Common myeloid progenitor, CD34-positive (primary cell): ENCODE results near the gene DENND4A.
"Not testable (repeated sequence)": the region's sequence is repeated elsewhere in the genome, so short reads cannot be mapped to it uniquely, and the experiment has no call there.

Experiments
- CTCF ChIA-PET: fragments of 350-600 bp; sonication (Branson Sonifier 250); formaldehyde crosslinking; loops from one replicate; lab custom pipeline; 2021; ENCODE audit warnings: antibody characterized with exemption; lab: Charles Lee
- POLR2A ChIA-PET: fragments of 350-600 bp; sonication (Branson Sonifier 250); formaldehyde crosslinking; loops from one replicate; lab custom pipeline; 2021; ENCODE audit warnings: antibody characterized with exemption; lab: Charles Lee
- DNase-seq, 3 donors: peaks; one replicate each; pipeline versions ENCODE4 v3.0.0 to v3.0.0-alpha.2; 2013
- H3K27ac ChIP-seq, 2 experiments: 1 replicate in 1 of 2; 2 replicates in 1 of 2; pipeline ENCODE4 v1.7.0; 2013; ENCODE audit warnings: inconsistent platforms in 2 of 2, low read length in 2 of 2, mild to moderate bottlenecking in 2 of 2, low read depth in 1 of 2, moderate library complexity in 1 of 2; ENCODE audit not compliant: severe bottlenecking in 2 of 2, insufficient read depth in 1 of 2, poor library complexity in 1 of 2
- H3K27me3 ChIP-seq, 5 experiments: replicated peaks in 2 of 5; 1 replicate in 3 of 5; 2 replicates in 2 of 5; pipeline versions ENCODE4 v1.6.1 to v1.7.0; 2013; ENCODE audit warnings: low read length in 4 of 5, mild to moderate bottlenecking in 2 of 5, moderate library complexity in 2 of 5, inconsistent platforms in 1 of 5; ENCODE audit not compliant: insufficient read depth in 5 of 5, control insufficient read depth in 4 of 5
- H3K36me3 ChIP-seq, 4 experiments: 1 replicate in 2 of 4; 2 replicates in 2 of 4; pipeline versions ENCODE4 v1.6.1 to v1.7.0; 2013; ENCODE audit warnings: low read length in 3 of 4, control low read depth in 1 of 4, mild to moderate bottlenecking in 1 of 4; ENCODE audit not compliant: control insufficient read depth in 4 of 4, insufficient read depth in 4 of 4
- H3K4me1 ChIP-seq, 4 experiments: 1 replicate in 3 of 4; 2 replicates in 1 of 4; pipeline versions ENCODE4 v1.6.1 to v1.7.1; 2013; ENCODE audit warnings: low read length in 3 of 4, mild to moderate bottlenecking in 3 of 4, control low read depth in 1 of 4, inconsistent platforms in 1 of 4, moderate library complexity in 1 of 4; ENCODE audit not compliant: control insufficient read depth in 4 of 4, insufficient read depth in 4 of 4; ENCODE audit errors: control extremely low read depth in 1 of 4
- H3K4me3 ChIP-seq, 7 experiments: 1 replicate in 4 of 7; 2 replicates in 3 of 7; pipeline versions ENCODE4 v1.5.1 to v1.7.0; 2013; ENCODE audit warnings: mild to moderate bottlenecking in 7 of 7, low read length in 6 of 7, moderate library complexity in 6 of 7, inconsistent platforms in 2 of 7, low read depth in 2 of 7, control low read depth in 1 of 7; ENCODE audit not compliant: insufficient read depth in 4 of 7, control insufficient read depth in 1 of 7; ENCODE audit errors: extremely low read depth in 1 of 7
- H3K9me3 ChIP-seq, 5 experiments: 1 replicate in 4 of 5; 2 replicates in 1 of 5; pipeline versions ENCODE4 v1.6.1 to v1.7.1; 2013; ENCODE audit warnings: low read length in 4 of 5, mild to moderate bottlenecking in 2 of 5, inconsistent platforms in 1 of 5, low read depth in 1 of 5, moderate library complexity in 1 of 5; ENCODE audit not compliant: control insufficient read depth in 4 of 5, insufficient read depth in 2 of 5; ENCODE audit errors: control extremely low read depth in 1 of 5
- WGBS: methylation state at CpG from one replicate; pipeline ENCODE4 v1.1.5; 2013; ENCODE audit not compliant: insufficient coverage; 5-methylcytosine and 5-hydroxymethylcytosine counted together

DENND4A gene

DNA sequence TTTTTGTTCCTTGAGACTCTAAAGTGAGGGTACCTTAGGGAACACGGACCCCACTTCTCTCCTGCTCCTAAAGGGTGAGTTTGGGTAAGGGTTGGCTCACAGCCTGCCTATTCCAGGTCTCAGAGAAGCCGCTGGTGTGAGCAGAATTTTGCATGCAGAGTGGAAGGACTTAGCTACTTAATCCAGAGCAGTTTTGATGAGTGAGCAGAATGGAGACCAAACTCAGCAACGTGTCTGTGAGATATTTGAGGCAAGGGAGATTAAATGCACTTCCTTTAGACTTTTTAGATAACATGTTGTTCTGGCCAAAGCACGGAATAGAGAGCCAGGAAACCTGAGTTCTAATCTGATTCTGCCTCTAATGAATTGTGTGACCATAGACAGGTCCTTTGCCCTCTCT, 165.2 kb downstream of the DENND4A start:
- POLR2A ChIA-PET = no interaction called here
- peaks cover 0 to 20% (median 8%) of the 10 kb centered on the region in 4 experiments for H3K36me3 ChIP-seq
- no peak overlapping the region for H3K4me3 ChIP-seq
- WGBS = 84% methylated on average over 4 of the region's 4 CpGs
- no peaks in the 10 kb centered on the region for H3K9me3 ChIP-seq
- no peaks in the 10 kb centered on the region for H3K27me3 ChIP-seq
- H3K27ac ChIP-seq = no peak overlapping the region
- DNase-seq = no peak
- CTCF ChIA-PET = interaction anchor here (1.4 to 3.9 kb wide), 2 partner anchors 9 to 11 kb away, joined by 5 to 24 read pairs; no protein-coding TSS in a partner anchor
- H3K4me1 ChIP-seq = no peaks in the 10 kb centered on the region

DNA sequence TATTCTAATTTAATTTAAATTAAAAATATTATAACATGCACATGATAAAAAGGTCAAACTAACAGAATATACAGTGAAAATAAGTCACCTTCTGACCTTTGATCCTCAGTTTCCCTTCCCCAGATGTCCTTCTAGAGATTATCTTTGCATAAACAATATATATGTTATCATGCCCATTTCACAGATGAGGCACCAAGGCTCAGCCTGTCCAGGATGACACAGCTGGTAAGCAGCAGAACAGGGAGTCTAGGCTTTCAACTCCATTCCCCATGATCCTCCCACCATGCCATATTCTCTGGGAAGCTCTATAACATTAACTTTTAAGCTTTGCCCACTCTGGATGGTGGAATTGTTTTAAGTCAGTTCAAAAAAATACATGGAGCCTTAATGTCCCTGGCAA, 169.0 kb downstream of the DENND4A start:
- POLR2A ChIA-PET = no interaction called here
- Histone ChIP-seq H3K36me3 (peaks cover 0 to 20% (median 8%) of the 10 kb centered on the region in 4 experiments), H3K27ac (no peak overlapping the region), H3K9me3 (no peaks in the 10 kb centered on the region), H3K4me1 (no peaks in the 10 kb centered on the region), H3K27me3 (no peaks in the 10 kb centered on the region), H3K4me3 (no peak overlapping the region)
- CTCF ChIA-PET = interaction anchor here (0.8 to 1.8 kb wide), 3 partner anchors 8 to 14 kb away, joined by 3 to 6 read pairs (median 4); no protein-coding TSS in a partner anchor
- no peak for DNase-seq

DNA sequence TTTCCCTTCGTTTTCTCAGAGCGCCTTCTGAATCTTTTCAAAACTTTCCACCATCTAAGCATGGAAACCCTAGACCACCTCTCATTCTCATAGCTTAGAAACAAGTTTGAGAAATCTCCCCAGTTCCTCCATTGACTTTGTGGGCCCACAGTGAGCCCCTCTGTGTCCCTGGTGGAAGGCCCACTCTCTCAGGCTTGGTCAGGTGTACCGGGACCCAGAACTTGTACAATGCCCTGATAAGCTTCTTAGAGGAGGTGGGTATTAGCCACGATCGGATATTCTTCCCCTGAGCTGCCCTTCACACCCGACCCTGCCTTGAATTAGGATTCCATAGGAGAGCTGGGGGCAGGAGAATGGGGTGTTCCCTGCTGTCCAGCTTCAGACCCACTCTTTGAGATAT, 170.5 kb downstream of the DENND4A start, which contains the start of gene SLC24A1:
SLC24A1 (plus strand) TSS at position 301 of the 400 bp plus-strand sequence. CDS start 2,143 bp downstream, outside the sequence.
- H3K9me3 ChIP-seq = no peaks in the 10 kb centered on the region
- WGBS = 100% methylated on average over 5 of the region's 6 CpGs
- H3K4me1 ChIP-seq = no peaks in the 10 kb centered on the region
- DNase-seq = no peak
- POLR2A ChIA-PET = no interaction called here
- CTCF ChIA-PET = interaction anchor here (1.1 to 1.7 kb wide), 4 partner anchors 11 to 26 kb away, joined by 3 to 4 read pairs (median 4); partner anchors contain the start of gene INTS14
- peaks cover 0 to 20% (median 8%) of the 10 kb centered on the region in 4 experiments for H3K36me3 ChIP-seq
- H3K27me3 ChIP-seq = no peaks in the 10 kb centered on the region
- H3K27ac ChIP-seq = no peak within 1 kb of the TSS
- H3K4me3 ChIP-seq = no peak within 1 kb of the TSS

DNA sequence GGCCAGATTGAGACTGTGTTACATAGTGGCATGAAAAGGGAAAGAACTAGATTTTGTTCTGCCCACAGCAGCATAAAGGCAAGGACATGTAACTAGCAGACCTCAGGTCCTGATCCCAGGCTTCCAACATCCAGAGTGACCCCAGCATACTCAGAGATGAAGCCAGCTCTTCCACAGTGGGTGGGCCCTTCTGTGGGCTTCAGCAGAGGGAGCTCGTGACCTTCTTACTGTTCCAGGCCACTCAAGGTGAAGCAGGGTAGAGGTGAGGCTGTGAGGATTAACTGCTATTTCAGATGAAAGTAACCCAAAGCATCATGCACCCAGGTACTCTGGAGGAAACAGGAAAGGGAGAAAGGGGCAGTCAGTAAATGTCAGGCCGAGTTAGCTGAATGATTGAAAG, 171.3 kb downstream of the DENND4A start:
- POLR2A ChIA-PET = no interaction called here
- Histone ChIP-seq H3K9me3 (no peaks in the 10 kb centered on the region), H3K4me3 (no peak overlapping the region), H3K27me3 (no peaks in the 10 kb centered on the region), H3K4me1 (no peaks in the 10 kb centered on the region), H3K36me3 (peaks cover 0 to 20% (median 8%) of the 10 kb centered on the region in 4 experiments), H3K27ac (no peak overlapping the region)
- 90% methylated on average over 1 of the region's 2 CpGs for WGBS
- CTCF ChIA-PET = interaction anchor here (1.1 to 1.7 kb wide), 4 partner anchors 10 to 25 kb away, joined by 3 to 4 read pairs (median 4); partner anchors contain the start of gene INTS14
- DNase-seq = no peak

DNA sequence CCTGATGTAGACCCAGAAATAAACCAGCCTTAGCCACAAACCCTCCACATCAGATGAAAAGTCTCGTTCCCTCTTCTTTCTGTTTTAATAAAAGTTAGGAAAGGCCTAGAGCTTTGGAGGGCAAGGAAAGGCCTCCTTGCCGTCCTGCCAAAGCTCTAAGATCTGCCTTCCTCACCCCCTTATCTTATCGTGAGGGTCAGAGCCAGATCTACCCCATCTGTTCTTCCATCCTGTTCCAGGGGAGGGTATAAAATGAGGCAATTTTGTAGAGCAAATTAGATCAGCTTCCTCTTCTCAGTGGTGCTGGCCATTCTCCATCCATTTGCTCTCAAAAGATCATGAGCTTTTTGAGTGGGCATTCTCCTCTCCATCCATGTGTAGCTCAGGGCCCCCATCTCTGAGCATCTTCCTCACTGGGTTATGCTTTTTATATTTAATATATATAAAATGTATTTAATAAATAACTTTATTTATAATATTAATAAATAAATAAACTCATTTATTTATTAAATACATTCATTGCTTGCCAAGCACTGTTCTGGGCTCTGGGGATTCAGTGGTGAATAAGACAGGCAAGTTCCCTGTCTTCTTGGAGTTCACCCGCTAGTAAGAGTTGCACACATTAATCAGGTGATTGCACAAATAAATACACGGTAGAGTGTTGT, 172.3 kb downstream of the DENND4A start:
- whole genome bisulfite sequencing = 60% methylated on average over 1 of the region's 5 CpGs
- Histone ChIP-seq H3K4me1 (no peaks in the 10 kb centered on the region), H3K27ac (no peak overlapping the region), H3K9me3 (no peaks in the 10 kb centered on the region), H3K4me3 (no peak overlapping the region), H3K36me3 (peaks cover 0 to 9% (median 3%) of the 10 kb centered on the region in 4 experiments), H3K27me3 (no peaks in the 10 kb centered on the region)
- POLR2A ChIA-PET = interaction anchor here (1.3 kb wide), 1 partner anchor 9 kb away, joined by 4 read pairs; the partner anchor contains the start of gene INTS14
- CTCF ChIA-PET = no interaction called here
- peak in 2 of 3 donors; percentile 39 to 63 for DNase-seq

DNA sequence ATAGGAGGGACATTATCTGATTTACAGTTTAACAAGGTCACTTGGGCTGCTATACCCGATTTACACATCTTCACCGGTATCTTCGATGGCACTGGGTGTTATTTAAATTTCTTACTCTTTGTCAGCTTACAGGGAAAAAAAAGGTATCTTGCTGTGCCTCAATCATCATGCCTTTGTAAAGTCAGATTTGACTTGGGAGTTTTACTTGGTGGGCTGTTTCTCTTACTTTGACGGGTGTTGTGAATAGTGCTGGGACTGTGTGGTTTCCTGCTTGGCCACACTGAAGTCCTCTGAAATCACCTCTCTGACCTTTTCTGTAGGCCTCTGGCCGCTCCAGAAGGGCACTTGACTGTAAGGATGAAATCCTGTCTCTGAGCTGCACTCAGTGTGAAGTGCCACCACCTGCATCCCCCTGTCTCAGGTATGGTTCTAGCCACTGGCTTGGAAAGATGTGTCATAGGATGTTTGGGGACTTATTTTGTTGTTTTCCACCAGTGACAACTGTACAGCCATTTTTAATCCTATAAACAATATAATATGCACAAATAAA, 173.5 kb downstream of the DENND4A start:
- Histone ChIP-seq H3K9me3 (no peaks in the 10 kb centered on the region), H3K27ac (no peak overlapping the region), H3K36me3 (no peaks in the 10 kb centered on the region), H3K4me1 (peaks cover 0 to 3% (median 0%) of the 10 kb centered on the region in 4 experiments), H3K27me3 (no peaks in the 10 kb centered on the region), H3K4me3 (no peak overlapping the region)
- POLR2A ChIA-PET = interaction anchor here (1.3 kb wide), 1 partner anchor 8 kb away, joined by 4 read pairs; the partner anchor contains the start of gene INTS14
- CTCF ChIA-PET = no interaction called here
- no peak for DNase-seq
- WGBS = 100% methylated on average over 3 of the region's 5 CpGs

DNA sequence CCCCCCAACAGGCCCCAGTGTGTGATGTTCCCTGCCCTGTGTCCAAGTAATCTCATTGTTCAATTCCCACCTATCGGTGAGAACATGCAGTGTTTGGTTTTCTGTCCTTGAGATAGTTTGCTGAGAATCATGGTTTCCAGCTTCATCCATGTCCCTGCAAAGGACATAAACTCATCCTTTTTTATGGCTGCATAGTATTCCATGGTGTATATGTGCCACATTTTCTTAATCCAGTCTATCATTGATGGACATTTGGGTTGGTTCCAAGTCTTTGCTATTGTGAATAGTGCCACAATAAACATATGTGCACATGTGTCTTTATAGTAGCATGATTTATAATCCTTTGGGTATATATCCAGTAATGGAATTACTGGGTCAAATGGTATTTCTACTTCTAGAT, 176.2 kb downstream of the DENND4A start:
- H3K27ac ChIP-seq, H3K4me3 ChIP-seq, CTCF ChIA-PET, DNase-seq, POLR2A ChIA-PET, H3K36me3 ChIP-seq, H3K27me3 ChIP-seq, H3K9me3 ChIP-seq: not testable (repeated sequence)
- WGBS = no CpG with 5 or more reads among the region's 1 CpG
- peaks cover 4 to 25% (median 11%) of the 10 kb centered on the region in 4 experiments for H3K4me1 ChIP-seq
